ENCODE measurements around the gene PEX16.

The PEX16 gene

GRCh38 chr11:45917623-45918330 lies at the start of gene PEX16:
TSS of gene PEX16 (minus strand) at chr11:45917877. CDS start at chr11:45917811, 66 bp downstream.
- peak; percentile 97 for DNase-seq

- DNase-seq: peak; percentile 78
Measured at GRCh38 chr11:45964911-45965389, 47.3 kb upstream of the PEX16 start.

GRCh38 chr11:45961751-45962240 lies 44.1 kb upstream of the PEX16 start:
- no peak for DNase-seq

GRCh38 chr11:45960387-45961095 lies 42.9 kb upstream of the PEX16 start:
- DNase-seq: no peak

GRCh38 chr11:45959851-45960250 lies 42.2 kb upstream of the PEX16 start:
- DNase-seq: no peak

DNA sequence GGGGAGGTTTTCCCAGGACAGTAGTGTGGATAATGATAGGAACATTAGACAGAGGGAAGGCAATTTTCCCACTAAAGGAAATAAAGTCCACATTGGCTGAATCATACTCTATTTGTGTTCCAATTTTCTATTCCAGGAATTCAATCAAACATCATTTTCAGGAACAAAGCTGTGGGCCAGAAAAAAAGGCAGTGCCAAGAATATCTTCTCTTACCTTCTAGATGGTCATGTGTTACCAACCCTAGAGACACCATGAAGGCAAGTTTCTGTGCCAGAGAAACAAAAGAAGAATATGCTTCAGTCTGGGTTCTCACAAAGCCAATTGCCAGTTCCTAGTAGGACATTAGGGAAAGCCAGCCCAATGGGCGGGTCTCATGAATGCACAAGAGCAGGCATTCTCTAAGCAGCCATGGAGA lies 32.3 kb upstream of the PEX16 start:
- DNase-seq: no peak

DNA sequence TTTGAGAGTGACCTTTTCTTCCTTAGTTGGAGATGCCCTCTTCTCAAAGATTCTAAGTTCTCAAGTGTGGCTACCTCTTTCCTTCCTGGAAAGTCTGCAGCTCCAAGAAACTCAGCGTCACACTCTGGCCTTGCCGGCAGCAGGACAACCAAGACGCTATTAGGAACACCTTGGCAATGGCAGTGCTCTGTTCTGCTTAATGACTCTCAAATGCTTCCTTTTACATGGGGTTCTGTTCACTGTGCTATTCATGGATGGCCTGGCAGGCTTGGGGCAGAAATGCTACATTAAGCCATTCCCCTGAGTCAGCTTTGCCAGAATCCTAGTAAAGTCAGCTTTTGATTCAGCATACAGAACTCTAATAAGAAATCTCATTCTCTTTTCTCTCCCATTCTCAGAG lies 30.7 kb upstream of the PEX16 start:
- DNase-seq: no peak

DNA sequence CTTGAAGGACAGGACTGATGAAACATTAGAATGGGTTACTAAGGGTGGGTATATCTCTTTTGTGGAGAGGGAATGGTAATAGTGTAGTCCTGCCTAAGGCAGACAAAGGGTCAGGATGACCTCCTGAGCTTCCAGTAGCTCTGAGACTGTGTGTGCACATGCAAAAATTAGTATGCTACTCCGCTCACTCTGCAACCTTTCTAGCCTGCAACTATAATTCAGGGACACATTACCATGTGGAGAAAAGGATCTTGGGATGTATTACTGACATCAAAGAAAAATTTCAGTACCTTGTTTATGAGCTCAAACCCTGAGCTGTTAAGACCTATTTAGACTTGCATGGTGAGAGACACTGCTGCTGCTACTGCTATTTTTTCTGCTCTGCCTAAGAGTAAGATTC lies 30.2 kb upstream of the PEX16 start:
- DNase-seq: no peak

GRCh38 chr11:45945397-45945999 lies 27.8 kb upstream of the PEX16 start:
- DNase-seq: no peak

GRCh38 chr11:45942381-45942780 lies 24.7 kb upstream of the PEX16 start:
- DNase-seq: no peak

DNA sequence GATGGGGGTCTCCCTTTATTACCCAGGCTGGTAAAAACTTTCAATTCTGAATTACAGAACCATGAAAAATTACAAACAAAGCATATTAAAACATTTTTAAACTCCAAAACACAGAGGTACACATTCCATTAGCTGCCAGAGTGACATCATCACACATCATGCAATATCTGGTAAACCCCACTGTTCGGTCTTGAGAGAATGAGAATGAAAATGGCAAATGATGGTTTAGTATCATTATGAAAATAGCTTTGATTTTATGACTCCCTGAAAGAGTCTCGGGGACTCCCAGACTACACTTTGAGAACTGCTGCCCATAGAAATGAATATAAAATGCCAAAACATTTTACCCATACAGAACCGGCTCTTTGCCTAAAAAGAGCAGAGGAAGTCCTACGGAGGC lies 23.6 kb upstream of the PEX16 start:
- no peak for DNase-seq

DNA sequence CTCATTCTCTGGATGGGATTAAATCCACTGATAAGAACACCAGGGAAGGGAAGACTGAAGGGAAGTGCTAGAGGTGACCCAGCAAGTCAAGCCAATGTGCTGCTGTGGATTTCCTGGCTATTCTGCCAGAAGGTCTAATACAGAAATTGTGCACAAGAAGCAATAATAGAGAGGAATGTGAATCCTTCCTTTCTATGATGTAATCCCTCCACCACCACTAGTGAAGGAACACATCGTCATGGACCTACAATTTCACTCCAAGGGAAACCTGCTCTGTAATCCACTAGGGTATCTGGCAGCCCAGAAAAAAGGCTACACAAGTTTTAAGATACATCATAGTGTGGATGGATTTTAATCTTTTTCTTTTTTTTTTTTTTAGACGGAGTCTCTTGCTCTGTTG lies 22.2 kb upstream of the PEX16 start:
- no peak for DNase-seq

- no peak for DNase-seq
Measured at GRCh38 chr11:45937916-45938315, 20.2 kb upstream of the PEX16 start.

DNA sequence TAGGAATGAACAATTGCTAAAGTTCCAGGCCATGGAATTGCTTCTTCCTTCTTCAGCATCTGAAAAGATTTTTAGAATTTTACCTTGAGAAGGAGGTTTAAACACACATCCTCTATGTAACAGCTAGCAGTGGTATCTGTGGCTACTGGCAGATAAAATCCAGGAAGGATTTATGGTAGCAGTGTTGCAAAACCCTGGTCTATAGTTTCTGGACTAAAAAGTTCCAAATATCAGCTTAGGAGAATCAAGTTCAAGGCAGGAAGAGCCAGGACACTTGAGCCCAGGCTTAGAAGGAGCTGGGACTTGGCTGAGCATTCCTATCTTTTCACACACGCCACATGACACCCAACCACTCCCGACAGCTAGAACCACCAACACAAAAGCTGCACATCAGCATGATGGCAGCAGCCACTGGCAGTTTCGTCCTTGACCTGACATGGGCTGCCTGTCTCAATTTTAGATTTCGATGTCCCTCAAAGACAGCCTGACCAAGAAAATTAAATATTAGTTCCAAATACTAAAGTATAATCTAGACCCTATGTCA lies 18.9 kb upstream of the PEX16 start:
- DNase-seq: no peak

- DNase-seq: no peak
Measured at GRCh38 chr11:45935349-45936064, 17.8 kb upstream of the PEX16 start.

DNA sequence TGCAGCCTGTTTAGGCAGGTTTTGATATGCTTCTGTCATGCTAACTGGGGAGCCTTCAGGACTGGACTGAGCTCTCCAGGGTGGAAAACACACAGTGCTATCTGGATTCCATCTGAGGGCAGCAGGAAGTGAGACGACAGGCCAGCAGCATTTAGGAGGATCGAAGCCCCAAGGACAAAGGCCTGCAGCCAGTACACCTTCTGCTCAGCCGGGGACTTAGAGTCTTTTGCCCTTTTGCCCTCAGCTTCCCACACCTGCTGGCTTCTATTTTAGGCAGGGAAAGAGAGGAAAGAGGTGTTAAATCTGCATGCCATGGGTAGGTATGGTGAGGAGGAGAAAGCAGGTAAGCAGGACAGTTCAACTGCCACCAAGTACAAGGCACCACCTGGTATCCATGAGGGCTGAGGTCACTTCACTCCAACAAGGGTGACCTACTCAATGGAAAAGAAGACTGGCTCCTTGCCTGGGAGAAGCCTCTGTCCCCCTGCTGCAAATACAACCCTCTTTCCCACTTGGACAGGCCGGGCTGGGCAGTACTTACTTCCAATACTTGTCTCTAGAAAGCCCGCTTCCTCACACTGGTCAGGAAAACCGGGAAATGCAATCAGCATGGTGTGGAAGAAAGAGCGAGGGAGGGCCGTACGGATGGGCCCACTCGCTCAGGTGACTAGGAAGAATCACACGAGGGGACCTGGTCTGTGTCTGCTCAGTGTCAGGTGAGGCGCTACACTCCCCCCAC lies 17.1 kb upstream of the PEX16 start:
- peak; percentile 21 for DNase-seq

DNA sequence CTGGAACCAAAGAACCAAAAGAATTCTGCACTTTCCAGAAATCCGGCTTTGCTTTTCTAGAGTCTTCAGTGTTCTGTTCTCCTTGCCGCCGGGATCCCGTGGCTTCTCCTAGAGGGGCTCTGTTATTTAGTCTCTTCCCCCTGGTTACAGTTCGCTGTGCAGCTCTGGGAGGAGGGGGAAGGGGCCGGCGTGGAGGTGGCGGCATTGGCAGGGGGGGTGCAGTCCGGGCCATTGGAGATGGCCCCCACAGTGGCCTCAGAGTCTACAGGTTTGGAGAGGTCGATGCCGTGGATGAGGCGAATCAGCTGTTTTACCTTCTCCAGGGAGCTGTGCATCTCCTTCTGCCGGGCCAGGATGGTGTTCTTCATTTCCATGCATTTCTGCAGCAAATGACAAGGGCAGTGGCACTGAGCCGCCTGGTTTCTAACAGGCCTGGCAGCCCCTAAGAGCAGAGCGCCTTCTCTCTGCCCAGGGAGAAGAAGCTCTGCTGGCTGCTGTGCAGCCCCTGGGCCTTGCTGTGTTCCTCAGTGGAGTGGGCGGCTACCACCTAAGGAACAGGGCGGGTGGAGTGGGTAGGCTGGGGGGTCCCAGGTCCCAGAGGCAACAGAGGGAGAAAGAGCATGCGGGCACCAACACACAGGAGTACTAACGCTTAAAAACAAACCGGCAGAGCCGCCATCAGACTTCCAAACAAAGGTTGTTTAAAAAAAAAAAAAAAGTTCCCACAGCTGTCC lies 16.3 kb upstream of the PEX16 start:
- DNase-seq: no peak

GRCh38 chr11:45933131-45933831 lies 15.6 kb upstream of the PEX16 start:
- no peak for DNase-seq

DNA sequence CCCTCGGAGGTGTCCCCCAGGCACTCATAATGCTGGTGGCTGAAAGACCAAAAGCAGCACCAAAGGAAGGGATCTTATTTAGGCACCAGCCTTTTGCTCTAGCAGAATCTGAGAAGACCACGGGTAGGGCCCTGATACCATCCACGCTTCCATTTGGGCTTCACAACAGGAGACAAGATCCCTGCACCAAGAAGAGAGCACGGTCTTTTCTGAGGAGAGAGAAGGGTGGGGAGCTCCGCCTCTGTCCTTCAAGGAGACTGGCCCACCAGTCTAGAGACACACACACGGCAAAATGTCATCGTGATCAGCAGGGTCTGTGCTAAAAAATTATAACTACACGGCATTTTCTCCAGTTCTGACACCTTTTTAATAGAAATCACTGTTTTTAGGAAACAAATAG lies 14.5 kb upstream of the PEX16 start:
- no peak for DNase-seq

DNA sequence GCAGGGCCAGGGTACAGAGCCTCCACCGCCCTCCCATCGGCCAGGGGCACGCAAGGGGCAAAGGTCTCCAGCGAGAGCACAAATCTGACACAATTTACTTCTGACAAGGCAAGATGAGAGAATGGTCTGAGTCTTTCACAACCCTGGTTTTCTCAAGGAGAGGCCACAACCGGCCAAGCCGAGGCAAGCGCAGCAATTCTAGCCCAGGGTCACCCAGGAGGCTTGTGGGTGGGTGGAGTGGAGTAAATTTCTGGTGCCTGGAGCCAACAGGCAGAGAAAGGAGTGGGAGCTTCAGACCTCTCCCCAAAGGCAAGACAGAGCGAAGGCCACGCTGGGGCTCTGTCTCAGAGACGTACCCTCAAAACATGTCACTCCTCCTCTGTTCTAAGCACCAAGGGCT lies 14.1 kb upstream of the PEX16 start:
- DNase-seq: no peak

Data from DMS53 (cell line).